NCI-H1048 (cell line): ENCODE data around the gene PI16.

Source experiments
- DNase-seq: peaks from one replicate; lab custom pipeline; 2025; lab: John Stamatoyannopoulos, UW

PI16 gene

GRCh38 chr6:36958775-36959554 lies 4.4 kb downstream of the PI16 start:
- DNase-seq = no peak

- DNase-seq = no peak
These were observed 5.2 kb downstream of the PI16 start for GRCh38 chr6:36959555-36960250.

GRCh38 chr6:36961441-36962435 lies 7.2 kb downstream of the PI16 start:
- DNase-seq = no peak

- no peak for DNase-seq
These were observed 8.3 kb downstream of the PI16 start for GRCh38 chr6:36962874-36963273.

GRCh38 chr6:36963451-36964290 lies 9.1 kb downstream of the PI16 start:
- DNase-seq = no peak

GRCh38 chr6:36964349-36964748 lies 9.8 kb downstream of the PI16 start:
- DNase-seq = no peak

- DNase-seq = no peak
These were observed 10.4 kb downstream of the PI16 start for GRCh38 chr6:36964908-36965307.

GRCh38 chr6:36967301-36967700 lies 12.8 kb downstream of the PI16 start:
- DNase-seq = no peak

- DNase-seq = no peak
These were observed 13.2 kb downstream of the PI16 start for GRCh38 chr6:36967757-36968156.

GRCh38 chr6:36968266-36968977 lies 13.9 kb downstream of the PI16 start:
- DNase-seq = no peak

- DNase-seq = no peak
These were observed 14.7 kb downstream of the PI16 start for GRCh38 chr6:36969240-36969691.

GRCh38 chr6:36969988-36970891 lies 15.7 kb downstream of the PI16 start:
- DNase-seq = no peak

- no peak for DNase-seq
These were observed 16.6 kb downstream of the PI16 start for GRCh38 chr6:36970892-36971842.

- no peak for DNase-seq
These were observed 17.6 kb downstream of the PI16 start for GRCh38 chr6:36971921-36972673.

GRCh38 chr6:36973190-36973589 lies 18.7 kb downstream of the PI16 start:
- no peak for DNase-seq

- DNase-seq = no peak
These were observed 19.1 kb downstream of the PI16 start for GRCh38 chr6:36973647-36974046.

GRCh38 chr6:36975231-36976006 lies 20.9 kb downstream of the PI16 start:
- DNase-seq = no peak
